Measurements from ENCODE around the gene CRYBG1. TPM values are rescaled to one million over a fixed set of nuclear protein-coding genes. Genes with fewer than 3 reads are reported as not detected.

Gene CRYBG1
- total and polyA plus RNA-seq, 8 donors, result 9.9 to 37.1 (median 14.4) TPM

DNA sequence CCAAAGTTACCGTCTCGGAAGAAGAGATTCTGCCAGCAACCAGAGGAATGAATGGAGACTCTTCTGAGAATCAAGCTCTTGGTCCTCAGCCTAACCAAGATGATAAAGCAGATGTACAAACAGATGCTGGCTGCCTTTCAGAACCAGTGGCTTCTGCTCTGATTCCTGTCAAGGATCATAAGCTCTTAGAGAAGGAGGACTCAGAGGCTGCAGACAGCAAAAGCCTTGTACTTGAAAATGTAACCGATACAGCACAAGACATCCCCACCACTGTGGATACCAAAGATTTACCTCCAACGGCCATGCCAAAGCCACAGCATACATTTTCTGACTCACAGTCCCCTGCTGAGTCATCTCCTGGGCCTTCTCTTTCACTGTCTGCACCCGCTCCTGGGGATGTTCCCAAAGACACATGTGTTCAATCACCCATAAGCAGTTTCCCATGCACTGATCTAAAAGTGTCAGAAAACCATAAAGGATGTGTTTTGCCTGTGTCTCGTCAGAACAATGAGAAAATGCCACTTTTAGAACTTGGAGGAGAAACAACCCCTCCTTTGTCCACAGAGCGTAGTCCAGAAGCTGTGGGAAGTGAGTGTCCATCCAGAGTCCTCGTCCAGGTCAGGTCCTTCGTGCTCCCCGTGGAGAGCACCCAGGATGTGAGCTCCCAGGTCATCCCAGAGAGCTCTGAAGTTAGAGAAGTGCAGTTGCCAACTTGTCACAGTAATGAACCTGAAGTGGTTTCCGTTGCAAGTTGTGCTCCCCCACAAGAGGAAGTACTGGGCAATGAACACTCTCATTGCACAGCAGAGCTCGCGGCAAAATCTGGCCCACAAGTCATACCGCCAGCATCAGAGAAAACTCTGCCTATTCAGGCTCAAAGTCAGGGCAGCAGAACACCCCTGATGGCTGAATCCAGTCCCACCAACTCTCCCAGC, 159.2 kb downstream of the CRYBG1 start:
- Histone ChIP-seq H3K9me3 (no peaks in the 10 kb centered on the region), H3K36me3 (peaks cover 0 to 6% of the 10 kb centered on the region in 2 donors), H3K4me3 (peak overlapping the region in 1 of 2 donors; percentile 31), H3K27ac (peak overlapping the region; percentile 53 to 91), H3K4me1 (peaks cover 5 to 96% of the 10 kb centered on the region in 2 donors), H3K27me3 (no peaks in the 10 kb centered on the region)
- DNase-seq, result peak in 2 of 4 donors; percentile 68 to 83
- ATAC-seq, result peak; percentile 68
- intact Hi-C loops (cut with DNase I), result no loop called here
- TF ChIP-seq, protein P1, sequence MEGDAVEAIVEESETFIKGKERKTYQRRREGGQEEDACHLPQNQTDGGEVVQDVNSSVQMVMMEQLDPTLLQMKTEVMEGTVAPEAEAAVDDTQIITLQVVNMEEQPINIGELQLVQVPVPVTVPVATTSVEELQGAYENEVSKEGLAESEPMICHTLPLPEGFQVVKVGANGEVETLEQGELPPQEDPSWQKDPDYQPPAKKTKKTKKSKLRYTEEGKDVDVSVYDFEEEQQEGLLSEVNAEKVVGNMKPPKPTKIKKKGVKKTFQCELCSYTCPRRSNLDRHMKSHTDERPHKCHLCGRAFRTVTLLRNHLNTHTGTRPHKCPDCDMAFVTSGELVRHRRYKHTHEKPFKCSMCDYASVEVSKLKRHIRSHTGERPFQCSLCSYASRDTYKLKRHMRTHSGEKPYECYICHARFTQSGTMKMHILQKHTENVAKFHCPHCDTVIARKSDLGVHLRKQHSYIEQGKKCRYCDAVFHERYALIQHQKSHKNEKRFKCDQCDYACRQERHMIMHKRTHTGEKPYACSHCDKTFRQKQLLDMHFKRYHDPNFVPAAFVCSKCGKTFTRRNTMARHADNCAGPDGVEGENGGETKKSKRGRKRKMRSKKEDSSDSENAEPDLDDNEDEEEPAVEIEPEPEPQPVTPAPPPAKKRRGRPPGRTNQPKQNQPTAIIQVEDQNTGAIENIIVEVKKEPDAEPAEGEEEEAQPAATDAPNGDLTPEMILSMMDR (IDR thresholded peaks at IDR 0.05), result no peak

DNA sequence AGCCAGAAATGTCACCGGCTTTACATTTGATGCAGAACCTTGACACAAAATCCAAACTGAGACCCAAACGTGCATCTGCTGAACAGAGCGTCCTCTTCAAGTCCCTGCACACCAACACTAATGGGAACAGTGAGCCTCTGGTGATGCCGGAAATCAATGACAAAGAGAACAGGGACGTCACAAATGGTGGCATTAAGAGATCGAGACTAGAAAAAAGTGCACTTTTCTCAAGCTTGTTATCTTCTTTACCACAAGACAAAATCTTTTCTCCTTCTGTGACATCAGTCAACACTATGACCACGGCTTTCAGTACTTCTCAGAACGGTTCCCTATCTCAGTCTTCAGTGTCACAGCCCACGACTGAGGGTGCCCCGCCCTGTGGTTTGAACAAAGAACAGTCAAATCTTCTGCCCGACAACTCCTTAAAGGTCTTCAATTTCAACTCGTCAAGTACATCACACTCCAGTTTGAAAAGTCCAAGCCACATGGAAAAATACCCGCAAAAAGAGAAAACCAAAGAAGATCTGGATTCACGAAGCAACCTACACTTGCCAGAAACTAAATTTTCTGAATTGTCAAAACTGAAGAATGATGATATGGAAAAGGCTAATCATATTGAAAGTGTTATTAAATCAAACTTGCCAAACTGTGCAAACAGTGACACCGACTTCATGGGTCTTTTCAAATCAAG, 160.3 kb downstream of the CRYBG1 start:
- H3K27ac ChIP-seq, result peak overlapping the region; percentile 53 to 91
- peaks cover 0 to 6% of the 10 kb centered on the region in 2 donors for H3K36me3 ChIP-seq
- TF ChIP-seq, protein P1 (IDR thresholded peaks at IDR 0.05), result no peak
- no peaks in the 10 kb centered on the region for H3K9me3 ChIP-seq
- intact Hi-C loops (cut with DNase I), result no loop called here
- no peaks in the 10 kb centered on the region for H3K27me3 ChIP-seq
- DNase-seq, result peak in 2 of 4 donors; percentile 56 to 81
- H3K4me3 ChIP-seq, result peak overlapping the region in 1 of 2 donors; percentile 31
- peak; percentile 59 for ATAC-seq
- peaks cover 10 to 96% of the 10 kb centered on the region in 2 donors for H3K4me1 ChIP-seq

DNA sequence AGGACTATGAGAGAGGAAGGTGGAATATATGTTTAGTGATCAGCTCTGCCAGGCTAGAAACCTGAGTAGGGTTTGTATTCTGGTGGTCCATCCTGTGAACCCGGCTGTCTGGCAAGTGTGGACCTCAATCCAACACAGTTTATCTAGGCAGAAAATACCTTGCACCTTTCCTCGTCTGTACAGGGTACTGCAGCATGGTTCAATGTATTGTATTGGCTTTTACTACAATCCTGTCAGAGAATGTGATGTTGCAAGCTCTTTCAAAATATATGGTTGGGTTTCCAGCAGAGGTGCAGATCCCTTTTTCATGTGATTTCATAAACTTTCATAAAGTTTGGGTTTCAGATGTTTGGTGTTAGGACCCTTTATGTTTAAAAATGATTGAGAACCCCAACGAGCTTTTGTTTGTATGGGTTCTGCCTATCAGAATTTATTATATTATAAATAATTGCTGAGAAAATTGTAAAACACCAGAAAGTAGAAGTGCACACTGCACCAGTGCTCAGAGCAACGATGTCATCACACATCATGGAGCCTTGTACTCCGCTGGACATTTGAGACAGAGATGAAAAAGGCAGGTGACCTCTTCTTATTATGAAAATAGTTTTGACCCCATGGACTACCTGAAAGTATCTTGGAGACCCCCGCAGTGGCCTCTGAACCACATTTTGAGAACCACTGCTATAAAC, 162.2 kb downstream of the CRYBG1 start:
- H3K27me3 ChIP-seq, result no peaks in the 10 kb centered on the region
- H3K4me3 ChIP-seq, result peak overlapping the region in 1 of 2 donors; percentile 31
- H3K27ac ChIP-seq, result peak overlapping the region in 1 of 2 donors; percentile 91

DNA sequence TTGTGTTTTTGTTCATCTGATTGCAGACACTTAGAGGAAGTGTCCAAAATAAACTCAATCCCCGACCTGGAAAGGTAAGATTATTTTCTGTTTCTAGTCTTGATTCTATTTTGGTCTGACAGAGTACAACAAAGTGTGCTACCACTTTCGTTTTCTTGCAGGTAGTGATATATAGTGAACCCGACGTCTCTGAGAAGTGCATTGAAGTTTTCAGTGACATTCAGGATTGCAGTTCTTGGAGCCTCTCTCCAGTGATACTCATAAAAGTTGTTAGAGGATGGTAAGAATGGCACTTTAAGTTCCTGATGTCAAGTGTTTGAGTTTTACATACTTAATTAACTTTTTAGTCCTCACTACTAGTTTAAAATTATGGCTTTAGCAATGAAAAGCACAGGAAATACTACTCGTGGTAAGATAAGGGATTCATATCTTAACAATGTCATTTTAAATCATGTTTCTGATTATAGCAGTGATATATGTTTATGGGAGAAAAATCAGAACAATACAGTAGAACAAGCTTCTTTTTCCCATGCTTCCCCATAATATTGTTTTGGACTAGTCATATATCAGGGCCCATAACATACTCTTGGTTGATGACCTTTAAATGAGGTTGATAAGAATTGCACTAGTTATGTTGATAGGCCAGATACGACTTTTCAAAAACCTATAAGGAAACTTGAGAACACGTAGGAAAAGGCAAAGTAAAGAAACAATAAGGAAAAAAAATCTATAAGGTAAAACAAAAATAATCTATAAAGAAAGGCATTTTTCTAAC, 164.8 kb downstream of the CRYBG1 start:
- Histone ChIP-seq H3K9me3 (no peaks in the 10 kb centered on the region), H3K27me3 (no peaks in the 10 kb centered on the region), H3K4me1 (peaks cover 7 to 66% of the 10 kb centered on the region in 2 donors), H3K27ac (peak overlapping the region; percentile 66 to 91), H3K36me3 (peaks cover 0 to 39% of the 10 kb centered on the region in 2 donors), H3K4me3 (peak overlapping the region in 1 of 2 donors; percentile 31)
- ATAC-seq, result peak; percentile 78
- DNase-seq, result no peak
- TF ChIP-seq, protein P1 (IDR thresholded peaks at IDR 0.05), result no peak
- intact Hi-C loops (cut with DNase I), result no loop called here

More for the DNA sequence above, 162.2 kb downstream of the CRYBG1 start:
- ATAC-seq, result no peak
- no peak for DNase-seq
- Histone ChIP-seq H3K36me3 (peaks cover 0 to 22% of the 10 kb centered on the region in 2 donors), H3K9me3 (no peaks in the 10 kb centered on the region), H3K4me1 (peaks cover 7 to 86% of the 10 kb centered on the region in 2 donors)
- TF ChIP-seq, protein P1 (IDR thresholded peaks at IDR 0.05), result no peak
- intact Hi-C loops (cut with DNase I), result no loop called here

Measured in left lung (tissue), 10 donors.